OCI-LY1 (cell line): ENCODE measurements around the gene RSPH6A.

ENCODE experiments used
- H2AFZ ChIP-seq: fragments of 200-600 bp; sonication (generic), shearing (Covaris generic); 2 replicates; pipeline ENCODE4 v1.6.0; 2014; ENCODE audit warnings: antibody characterized with exemption, mild to moderate bottlenecking, low read length
- H3F3A ChIP-seq: fragments of 200-600 bp; sonication (generic), shearing (Covaris generic); 2 replicates; pipeline ENCODE4 v1.6.0; 2014; ENCODE audit warnings: mild to moderate bottlenecking, antibody characterized with exemption, low read length, moderate library complexity; ENCODE audit not compliant: insufficient read depth
- H3K27ac ChIP-seq: fragments of 200-600 bp; sonication (generic); 2 replicates; pipeline ENCODE4 v1.5.1; 2014; ENCODE audit warnings: low read length, mixed run types, mild to moderate bottlenecking, low read depth; ENCODE audit not compliant: poor library complexity, severe bottlenecking
- H3K27me3 ChIP-seq: fragments of 200-600 bp; sonication (generic); 2 replicates; pipeline ENCODE4 v1.6.0; 2014; ENCODE audit warnings: antibody characterized with exemption, mild to moderate bottlenecking, low read length, moderate library complexity; ENCODE audit not compliant: insufficient read depth
- H3K36me3 ChIP-seq: fragments of 200-600 bp; sonication (generic); 2 replicates; pipeline ENCODE4 v1.6.1; 2014; ENCODE audit warnings: mild to moderate bottlenecking, antibody characterized with exemption, low read length, moderate library complexity, mixed read lengths; ENCODE audit not compliant: insufficient read depth
- H3K4me1 ChIP-seq: fragments of 200-600 bp; sonication (generic); 2 replicates; pipeline ENCODE4 v1.5.1; 2014; ENCODE audit warnings: mild to moderate bottlenecking, low read length, moderate library complexity; ENCODE audit not compliant: insufficient read depth, severe bottlenecking
- H3K4me2 ChIP-seq: fragments of 200-600 bp; sonication (generic), shearing (Covaris generic); 2 replicates; pipeline ENCODE4 v1.6.1; 2014; ENCODE audit warnings: low read length
- H3K4me3 ChIP-seq: fragments of 200-600 bp; sonication (generic); 2 replicates; pipeline ENCODE4 v1.5.1; 2014; ENCODE audit warnings: low read length, low read depth, mild to moderate bottlenecking, mixed read lengths; ENCODE audit not compliant: poor library complexity, severe bottlenecking
- H3K79me2 ChIP-seq: fragments of 200-600 bp; shearing (Covaris generic); 2 replicates; pipeline ENCODE4 v1.6.1; 2016; ENCODE audit warnings: mixed run types, low read length, mixed read lengths; ENCODE audit not compliant: insufficient read depth
- H3K9ac ChIP-seq: fragments of 200-600 bp; sonication (generic), shearing (Covaris generic); 2 replicates; pipeline ENCODE4 v1.6.1; 2014; ENCODE audit warnings: mild to moderate bottlenecking, low read length, mixed read lengths
- H3K9me2 ChIP-seq: fragments of 200-600 bp; sonication (generic), shearing (Covaris generic); 2 replicates; pipeline ENCODE4 v1.6.1; 2014; ENCODE audit warnings: low read depth, mild to moderate bottlenecking, low read length, mixed read lengths
- H3K9me3 ChIP-seq: fragments of 200-600 bp; shearing (Covaris generic); 2 replicates; pipeline ENCODE4 v1.6.1; 2014; ENCODE audit warnings: low read length, mixed read lengths
- H4K20me1 ChIP-seq: fragments of 200-600 bp; sonication (generic), shearing (Covaris generic); 2 replicates; pipeline ENCODE4 v1.6.0; 2016; ENCODE audit warnings: mild to moderate bottlenecking, low read length; ENCODE audit not compliant: insufficient read depth
- CTCF ChIP-seq: fragments of 200-600 bp; sonication (generic), shearing (Covaris generic); IDR thresholded peaks from 2 replicates; pipeline ENCODE4 v1.5.1; 2017; ENCODE audit warnings: mild to moderate bottlenecking, antibody characterized with exemption, low read length, moderate library complexity, mixed read lengths
- EZH2 ChIP-seq: fragments of 200-600 bp; sonication (generic), shearing (Covaris generic); IDR thresholded peaks from 2 replicates; pipeline ENCODE4 v1.8.0; 2017; ENCODE audit warnings: borderline replicate concordance, mixed run types, mild to moderate bottlenecking, antibody characterized with exemption, low read length, moderate library complexity, mixed read lengths

The RSPH6A gene

GRCh38 chr19:45824531-45825262, 9.6 kb upstream of the RSPH6A start:
- Histone ChIP-seq H4K20me1 (no peaks in the 10 kb centered on the region), H3K4me3 (no peak overlapping the region), H2AFZ (no peak overlapping the region), H3K9me3 (no peaks in the 10 kb centered on the region), H3K9ac (peak overlapping the region; percentile 25; the same call in 1 of the 2 replicates), H3K27ac (peak overlapping the region; percentile 79), H3K4me2 (peak overlapping the region; percentile 14; the same call in 1 of the 2 replicates), H3F3A (no peaks in the 10 kb centered on the region), H3K79me2 (no peaks in the 10 kb centered on the region), H3K9me2 (no peaks in the 10 kb centered on the region), H3K4me1 (peaks cover 27% of the 10 kb centered on the region), H3K36me3 (peaks cover 86% of the 10 kb centered on the region), H3K27me3 (no peaks in the 10 kb centered on the region)
- TF ChIP-seq CTCF: no peak
- TF ChIP-seq EZH2: no peak

- H3F3A ChIP-seq: no peaks in the 10 kb centered on the region
- H3K4me2 ChIP-seq: peak overlapping the region; percentile 14; the same call in 1 of the 2 replicates
- peaks cover 27% of the 10 kb centered on the region for H3K4me1 ChIP-seq
- H3K27me3 ChIP-seq: no peaks in the 10 kb centered on the region
- H3K4me3 ChIP-seq: no peak overlapping the region
- peak overlapping the region; percentile 79 for H3K27ac ChIP-seq
- no peaks in the 10 kb centered on the region for H3K79me2 ChIP-seq
- H3K9ac ChIP-seq: peak overlapping the region; percentile 25; the same call in 1 of the 2 replicates
- TF ChIP-seq EZH2 (no peak), CTCF (no peak)
- H3K9me3 ChIP-seq: no peaks in the 10 kb centered on the region
- H3K36me3 ChIP-seq: peaks cover 82% of the 10 kb centered on the region
- H3K9me2 ChIP-seq: no peaks in the 10 kb centered on the region
- H2AFZ ChIP-seq: no peak overlapping the region
- no peaks in the 10 kb centered on the region for H4K20me1 ChIP-seq
Measured at GRCh38 chr19:45824041-45824471, 8.9 kb upstream of the RSPH6A start.

- H3F3A ChIP-seq: no peaks in the 10 kb centered on the region
- no peaks in the 10 kb centered on the region for H3K27me3 ChIP-seq
- no peak for TF ChIP-seq CTCF
- no peak for TF ChIP-seq EZH2
- peaks cover 75% of the 10 kb centered on the region for H3K36me3 ChIP-seq
- H4K20me1 ChIP-seq: no peaks in the 10 kb centered on the region
- no peak overlapping the region for H3K27ac ChIP-seq
- H2AFZ ChIP-seq: no peak overlapping the region
- no peaks in the 10 kb centered on the region for H3K79me2 ChIP-seq
- H3K9ac ChIP-seq: no peak overlapping the region
- no peak overlapping the region for H3K4me3 ChIP-seq
- no peaks in the 10 kb centered on the region for H3K9me3 ChIP-seq
- H3K9me2 ChIP-seq: no peaks in the 10 kb centered on the region
- no peak overlapping the region for H3K4me2 ChIP-seq
- H3K4me1 ChIP-seq: peaks cover 27% of the 10 kb centered on the region
Measured at GRCh38 chr19:45823182-45823581, 8.1 kb upstream of the RSPH6A start.
